Esophagus muscularis mucosa (tissue), 4 donors: ENCODE data around the gene RHOF. TPM values are rescaled to one million over a fixed set of nuclear protein-coding genes. Genes with fewer than 3 reads are reported as not detected.
A peak's percentile ranks its signal among the peaks of the same experiment; 100 is the strongest.
"Not testable (repeated sequence)": the region's sequence is repeated elsewhere in the genome, so short reads cannot be mapped to it uniquely, and the experiment has no call there.

Experiments
- DNase-seq: peaks from one replicate; pipeline ENCODE4 v3.0.0-alpha.2; 2017; ENCODE audit errors: extremely low spot score
- H3K27ac ChIP-seq, 4 donors: fragments of 200-600 bp; sonication (generic); replicated peaks in 1 of 4; 1 replicate in 3 of 4; 2 replicates in 1 of 4; pipeline ENCODE4 v1.5.1; 2016 to 2019; ENCODE audit warnings: mild to moderate bottlenecking in 1 of 4
- H3K27me3 ChIP-seq, 4 donors: fragments of 200-600 bp; sonication (generic); one replicate each; pipeline versions ENCODE4 v1.5.1 to v1.6.0; 2016 to 2019
- H3K36me3 ChIP-seq, 4 donors: fragments of 200-600 bp; sonication (generic); one replicate each; pipeline ENCODE4 v1.5.1; 2016 to 2019
- H3K4me1 ChIP-seq, 4 donors: fragments of 200-600 bp; sonication (generic); one replicate each; pipeline ENCODE4 v1.5.1; 2016 to 2019
- H3K4me3 ChIP-seq, 4 donors: fragments of 200-600 bp; sonication (generic); 1 replicate in 2 of 4; 2 replicates in 2 of 4; pipeline ENCODE4 v1.5.1; 2016 to 2019; ENCODE audit warnings: mild to moderate bottlenecking in 4 of 4, moderate library complexity in 1 of 4
- H3K9me3 ChIP-seq, 4 donors: fragments of 200-600 bp; sonication (generic); 1 replicate in 3 of 4; 2 replicates in 1 of 4; pipeline ENCODE4 v1.5.1; 2016 to 2019
- CTCF ChIP-seq, 3 experiments: fragments of 200-600 bp in 2 of 3; fragments of 450-650 bp in 1 of 3; sonication (generic) in 2 of 3; IDR thresholded peaks; one replicate each; pipeline ENCODE4 v1.5.1; 2017 to 2019; ENCODE audit warnings: antibody characterized with exemption in 3 of 3, mild to moderate bottlenecking in 2 of 3, moderate library complexity in 1 of 3
- EP300 ChIP-seq: sonication (generic); formaldehyde crosslinking; IDR thresholded peaks from one replicate; pipeline ENCODE4 v1.6.1; 2017; ENCODE audit warnings: antibody characterized with exemption
- POLR2A ChIP-seq: fragments of 450-650 bp; IDR thresholded peaks from one replicate; pipeline ENCODE4 v1.6.1; 2017; ENCODE audit warnings: antibody characterized with exemption, moderate library complexity, mild to moderate bottlenecking, low read depth
- POLR2AphosphoS5 ChIP-seq, 2 donors: sonication (generic); formaldehyde crosslinking; IDR thresholded peaks; one replicate each; pipeline ENCODE4 v1.6.1; 2017; ENCODE audit warnings: antibody characterized with exemption in 2 of 2
- WGBS: methylation state at CpG from one replicate; pipeline ENCODE4 v1.1.5; 2018; 5-methylcytosine and 5-hydroxymethylcytosine counted together
- intact Hi-C: fragments of 100-400 bp; cut with DNase I; formaldehyde crosslinking; loops from one replicate; pipeline ENCODE4 v1.15.1; 2023
- total RNA-seq, 4 donors: library from RNA; depleted of rRNA; stranded (reverse); fragments of >200 nt; gene quantifications; one replicate each; pipeline versions ENCODE4 v1.1.0 to v1.2.1, GENCODE V29; 2016

The RHOF gene
- total RNA-seq, 4 donors from 2014 or later = 7.0 to 23.2 (median 15.9) TPM

GRCh38 chr12:121765573-121765972, 27.9 kb downstream of the RHOF start:
- DNase-seq = no peak
- WGBS = 43% methylated on average over 4 of the region's 5 CpGs
- H3K4me3 ChIP-seq = no peak overlapping the region
- TF ChIP-seq POLR2AphosphoS5 (IDR thresholded peaks at IDR 0.05) (peak in 1 of 2 donors; percentile 32), POLR2A (no peak)
- intact Hi-C loops = no loop called here
- peaks cover 0 to 4% (median 2%) of the 10 kb centered on the region in 4 donors for H3K36me3 ChIP-seq
- no peaks in the 10 kb centered on the region for H3K27me3 ChIP-seq
- H3K4me1 ChIP-seq = peaks cover 46 to 69% (median 59%) of the 10 kb centered on the region in 4 donors
- H3K9me3 ChIP-seq = no peaks in the 10 kb centered on the region
- peak overlapping the region; percentile 35 to 73 (median 64) for H3K27ac ChIP-seq

DNA sequence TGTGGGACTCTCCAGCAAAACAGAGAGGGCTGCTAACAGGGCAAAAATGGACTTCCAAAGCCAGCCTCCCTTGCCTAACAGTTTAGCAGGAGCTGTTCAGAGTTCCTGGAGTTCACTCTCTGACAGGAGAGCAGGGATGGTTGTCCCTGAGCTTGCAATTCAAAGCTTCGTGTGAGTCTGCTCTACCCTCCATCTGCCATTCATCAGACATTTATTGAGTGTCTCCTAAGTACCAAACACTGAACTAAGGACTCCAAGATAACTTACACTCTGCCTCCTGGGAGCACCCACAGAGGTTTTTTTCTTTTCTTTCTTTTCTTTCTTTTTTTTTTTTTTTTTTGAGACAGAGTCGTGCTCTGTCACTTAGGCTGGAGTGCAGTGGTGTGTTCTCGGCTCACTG, 28.7 kb downstream of the RHOF start:
- intact Hi-C loops = no loop called here
- 85% methylated on average over 3 of the region's 3 CpGs for WGBS

DNA sequence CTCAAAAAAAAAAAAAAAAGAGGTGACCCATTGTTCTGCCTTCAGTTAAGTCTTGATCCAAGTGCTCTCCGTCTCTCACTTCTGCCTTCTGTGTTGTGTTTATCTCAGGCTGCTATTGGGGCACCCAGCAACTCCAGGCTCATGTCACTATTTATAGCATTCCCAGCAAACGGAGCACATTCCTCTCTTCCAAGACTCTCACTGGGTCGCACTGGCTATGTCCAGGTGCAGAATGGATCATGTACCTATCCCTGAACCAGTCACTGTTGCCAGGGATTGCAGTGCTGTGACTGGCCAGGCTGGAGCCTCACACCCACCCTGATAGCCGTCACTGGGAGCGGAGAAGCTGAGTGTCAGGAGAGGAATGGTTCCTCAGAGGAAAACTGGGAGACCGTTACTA, 31.2 kb downstream of the RHOF start:
- H3K4me1 ChIP-seq = peaks cover 27 to 44% (median 40%) of the 10 kb centered on the region in 4 donors
- WGBS = 43% methylated on average over 6 of the region's 6 CpGs
- H3K27me3 ChIP-seq = no peaks in the 10 kb centered on the region
- no peak for DNase-seq
- H3K4me3 ChIP-seq = no peak overlapping the region
- peak overlapping the region; percentile 67 to 72 (median 68) for H3K27ac ChIP-seq
- no peak for TF ChIP-seq CTCF (IDR thresholded peaks at IDR 0.05)
- TF ChIP-seq POLR2AphosphoS5 (IDR thresholded peaks at IDR 0.05) = peak; percentile 24 to 31
- H3K9me3 ChIP-seq = no peaks in the 10 kb centered on the region
- H3K36me3 ChIP-seq = peaks cover 0 to 10% (median 4%) of the 10 kb centered on the region in 4 donors
- intact Hi-C loops = no loop called here

More for the DNA sequence above, 28.7 kb downstream of the RHOF start:
- peaks cover 0 to 4% (median 2%) of the 10 kb centered on the region in 4 donors for H3K36me3 ChIP-seq
- peaks cover 40 to 65% (median 59%) of the 10 kb centered on the region in 4 donors for H3K4me1 ChIP-seq
- H3K9me3 ChIP-seq = no peaks in the 10 kb centered on the region
- no peaks in the 10 kb centered on the region for H3K27me3 ChIP-seq
- no peak for DNase-seq
- H3K27ac ChIP-seq = peak overlapping the region in 1 of 4 donors; percentile 35
- TF ChIP-seq CTCF (IDR thresholded peaks at IDR 0.05) (no peak), POLR2A (no peak), EP300 (no peak), POLR2AphosphoS5 (IDR thresholded peaks at IDR 0.05) (no peak)
- H3K4me3 ChIP-seq = no peak overlapping the region

DNA sequence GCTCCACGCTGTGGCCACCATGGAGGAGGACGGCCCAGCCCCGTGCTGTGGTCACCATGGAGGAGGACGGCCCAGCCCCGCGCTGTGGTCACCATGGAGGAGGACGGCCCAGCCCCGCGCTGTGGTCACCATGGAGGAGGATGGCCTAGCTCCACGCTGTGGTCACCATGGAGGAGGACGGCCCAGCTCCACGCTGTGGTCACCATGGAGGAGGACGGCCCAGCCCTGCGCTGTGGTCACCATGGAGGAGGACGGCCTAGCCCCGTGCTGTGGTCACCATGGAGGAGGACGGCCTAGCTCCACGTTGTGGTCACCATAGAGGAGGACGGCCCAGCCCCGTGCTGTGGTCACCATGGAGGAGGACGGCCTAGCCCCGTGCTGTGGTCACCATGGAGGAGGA, 35.0 kb downstream of the RHOF start:
- H3K27me3 ChIP-seq, H3K9me3 ChIP-seq, H3K4me3 ChIP-seq, intact Hi-C loops, H3K27ac ChIP-seq, DNase-seq: not testable (repeated sequence)
- 90% methylated on average over 13 of the region's 22 CpGs for WGBS
- Histone ChIP-seq H3K4me1 (peaks cover 28 to 35% (median 29%) of the 10 kb centered on the region in 4 donors), H3K36me3 (peaks cover 0 to 27% (median 3%) of the 10 kb centered on the region in 4 donors)

- no peak for TF ChIP-seq CTCF (IDR thresholded peaks at IDR 0.05)
- no peak for TF ChIP-seq EP300
- TF ChIP-seq POLR2AphosphoS5 (IDR thresholded peaks at IDR 0.05) = no peak
- TF ChIP-seq POLR2A = no peak
- Histone ChIP-seq H3K4me1 (peaks cover 12 to 17% (median 15%) of the 10 kb centered on the region in 4 donors), H3K4me3 (no peak overlapping the region), H3K36me3 (peaks cover 0 to 51% (median 5%) of the 10 kb centered on the region in 4 donors), H3K27ac (no peak overlapping the region), H3K27me3 (no peaks in the 10 kb centered on the region), H3K9me3 (no peaks in the 10 kb centered on the region)
- DNase-seq = no peak
- intact Hi-C loops = no loop called here
- 95% methylated on average over 3 of the region's 3 CpGs for WGBS
These were observed 37.9 kb downstream of the RHOF start for GRCh38 chr12:121755591-121755990.

GRCh38 chr12:121754836-121755235, 38.7 kb downstream of the RHOF start:
- Histone ChIP-seq H3K4me1 (peaks cover 12 to 17% (median 15%) of the 10 kb centered on the region in 4 donors), H3K9me3 (no peaks in the 10 kb centered on the region), H3K36me3 (peaks cover 0 to 58% (median 9%) of the 10 kb centered on the region in 4 donors), H3K27ac (no peak overlapping the region), H3K27me3 (no peaks in the 10 kb centered on the region), H3K4me3 (no peak overlapping the region)
- 95% methylated on average over 11 of the region's 11 CpGs for WGBS
- no peak for TF ChIP-seq POLR2AphosphoS5 (IDR thresholded peaks at IDR 0.05)
- TF ChIP-seq CTCF (IDR thresholded peaks at IDR 0.05) = no peak
- TF ChIP-seq POLR2A = no peak
- no peak for DNase-seq
- intact Hi-C loops = no loop called here
